ENCODE data around the gene EXTL1.

- TF ChIP-seq RAD21 (IDR thresholded peaks at IDR 0.05; ENCODE audit: low read depth) (no peak), EGR1 (IDR thresholded peaks at IDR 0.05) (no peak), TCF12 (IDR thresholded peaks at IDR 0.05; ENCODE audit: low read depth) (no peak), YY1 (IDR thresholded peaks at IDR 0.05; ENCODE audit: low read depth) (no peak), EP300 (IDR thresholded peaks at IDR 0.05; ENCODE audit: borderline replicate concordance) (no peak), TAF1 (IDR thresholded peaks at IDR 0.05; ENCODE audit: low read depth) (no peak), CREB1 (IDR thresholded peaks at IDR 0.05; ENCODE audit: low read depth) (no peak), ZBTB7A (IDR thresholded peaks at IDR 0.05; ENCODE audit: low read depth) (no peak), CEBPB (IDR thresholded peaks at IDR 0.05) (no peak), NFIC (IDR thresholded peaks at IDR 0.05) (no peak), FOXM1 (IDR thresholded peaks at IDR 0.05; ENCODE audit: borderline replicate concordance, low read depth) (no peak)
- TF ChIP-seq, protein P1, sequence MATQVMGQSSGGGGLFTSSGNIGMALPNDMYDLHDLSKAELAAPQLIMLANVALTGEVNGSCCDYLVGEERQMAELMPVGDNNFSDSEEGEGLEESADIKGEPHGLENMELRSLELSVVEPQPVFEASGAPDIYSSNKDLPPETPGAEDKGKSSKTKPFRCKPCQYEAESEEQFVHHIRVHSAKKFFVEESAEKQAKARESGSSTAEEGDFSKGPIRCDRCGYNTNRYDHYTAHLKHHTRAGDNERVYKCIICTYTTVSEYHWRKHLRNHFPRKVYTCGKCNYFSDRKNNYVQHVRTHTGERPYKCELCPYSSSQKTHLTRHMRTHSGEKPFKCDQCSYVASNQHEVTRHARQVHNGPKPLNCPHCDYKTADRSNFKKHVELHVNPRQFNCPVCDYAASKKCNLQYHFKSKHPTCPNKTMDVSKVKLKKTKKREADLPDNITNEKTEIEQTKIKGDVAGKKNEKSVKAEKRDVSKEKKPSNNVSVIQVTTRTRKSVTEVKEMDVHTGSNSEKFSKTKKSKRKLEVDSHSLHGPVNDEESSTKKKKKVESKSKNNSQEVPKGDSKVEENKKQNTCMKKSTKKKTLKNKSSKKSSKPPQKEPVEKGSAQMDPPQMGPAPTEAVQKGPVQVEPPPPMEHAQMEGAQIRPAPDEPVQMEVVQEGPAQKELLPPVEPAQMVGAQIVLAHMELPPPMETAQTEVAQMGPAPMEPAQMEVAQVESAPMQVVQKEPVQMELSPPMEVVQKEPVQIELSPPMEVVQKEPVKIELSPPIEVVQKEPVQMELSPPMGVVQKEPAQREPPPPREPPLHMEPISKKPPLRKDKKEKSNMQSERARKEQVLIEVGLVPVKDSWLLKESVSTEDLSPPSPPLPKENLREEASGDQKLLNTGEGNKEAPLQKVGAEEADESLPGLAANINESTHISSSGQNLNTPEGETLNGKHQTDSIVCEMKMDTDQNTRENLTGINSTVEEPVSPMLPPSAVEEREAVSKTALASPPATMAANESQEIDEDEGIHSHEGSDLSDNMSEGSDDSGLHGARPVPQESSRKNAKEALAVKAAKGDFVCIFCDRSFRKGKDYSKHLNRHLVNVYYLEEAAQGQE (IDR thresholded peaks at IDR 0.05; ENCODE audit: low read depth) = no peak
- TF ChIP-seq, protein P2, sequence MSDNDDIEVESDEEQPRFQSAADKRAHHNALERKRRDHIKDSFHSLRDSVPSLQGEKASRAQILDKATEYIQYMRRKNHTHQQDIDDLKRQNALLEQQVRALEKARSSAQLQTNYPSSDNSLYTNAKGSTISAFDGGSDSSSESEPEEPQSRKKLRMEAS (IDR thresholded peaks at IDR 0.05) = no peak
- TF ChIP-seq, protein P3, sequence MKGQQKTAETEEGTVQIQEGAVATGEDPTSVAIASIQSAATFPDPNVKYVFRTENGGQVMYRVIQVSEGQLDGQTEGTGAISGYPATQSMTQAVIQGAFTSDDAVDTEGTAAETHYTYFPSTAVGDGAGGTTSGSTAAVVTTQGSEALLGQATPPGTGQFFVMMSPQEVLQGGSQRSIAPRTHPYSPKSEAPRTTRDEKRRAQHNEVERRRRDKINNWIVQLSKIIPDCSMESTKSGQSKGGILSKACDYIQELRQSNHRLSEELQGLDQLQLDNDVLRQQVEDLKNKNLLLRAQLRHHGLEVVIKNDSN (IDR thresholded peaks at IDR 0.05) = no peak
Measured at GRCh38 chr1:26031196-26031595, 9.6 kb downstream of the EXTL1 start.

All from Ishikawa (cell line).